Measurements from ENCODE around the gene TTC9C.

Gene TTC9C

DNA sequence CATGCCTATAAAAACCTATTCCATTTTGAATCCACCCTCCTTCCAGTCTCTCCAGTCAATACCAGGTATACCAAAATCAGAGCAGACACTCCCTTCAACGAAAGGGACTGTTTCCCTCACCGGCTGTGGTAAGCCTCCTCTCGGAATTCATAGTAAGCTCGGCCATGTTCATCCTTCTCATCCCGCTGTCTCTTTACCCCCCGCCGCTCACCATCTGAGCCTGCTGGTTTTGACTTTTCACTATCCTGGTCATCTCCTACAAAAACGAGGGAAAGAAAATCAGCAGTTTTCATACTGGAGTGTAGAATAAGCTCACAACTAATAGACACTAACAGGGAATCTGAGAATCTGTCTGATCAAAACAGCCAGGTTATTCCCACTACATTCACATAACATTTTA is 4.1 kb upstream of the TTC9C start:
- TF ChIP-seq, protein P1, sequence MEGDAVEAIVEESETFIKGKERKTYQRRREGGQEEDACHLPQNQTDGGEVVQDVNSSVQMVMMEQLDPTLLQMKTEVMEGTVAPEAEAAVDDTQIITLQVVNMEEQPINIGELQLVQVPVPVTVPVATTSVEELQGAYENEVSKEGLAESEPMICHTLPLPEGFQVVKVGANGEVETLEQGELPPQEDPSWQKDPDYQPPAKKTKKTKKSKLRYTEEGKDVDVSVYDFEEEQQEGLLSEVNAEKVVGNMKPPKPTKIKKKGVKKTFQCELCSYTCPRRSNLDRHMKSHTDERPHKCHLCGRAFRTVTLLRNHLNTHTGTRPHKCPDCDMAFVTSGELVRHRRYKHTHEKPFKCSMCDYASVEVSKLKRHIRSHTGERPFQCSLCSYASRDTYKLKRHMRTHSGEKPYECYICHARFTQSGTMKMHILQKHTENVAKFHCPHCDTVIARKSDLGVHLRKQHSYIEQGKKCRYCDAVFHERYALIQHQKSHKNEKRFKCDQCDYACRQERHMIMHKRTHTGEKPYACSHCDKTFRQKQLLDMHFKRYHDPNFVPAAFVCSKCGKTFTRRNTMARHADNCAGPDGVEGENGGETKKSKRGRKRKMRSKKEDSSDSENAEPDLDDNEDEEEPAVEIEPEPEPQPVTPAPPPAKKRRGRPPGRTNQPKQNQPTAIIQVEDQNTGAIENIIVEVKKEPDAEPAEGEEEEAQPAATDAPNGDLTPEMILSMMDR (IDR thresholded peaks at IDR 0.05; ENCODE audit: insufficient read depth, low read length, missing control alignments), result no peak
- H3K4me3 ChIP-seq (ENCODE audit: low read depth, low read length), result peak overlapping the region; percentile 23
- ChIA-PET CTCF (interaction anchor here (0.7 to 1.6 kb wide), 4 partner anchors 8 to 329 kb away, joined by 3 to 5 read pairs (median 4); no protein-coding TSS in a partner anchor), POLR2A (interaction anchor here (0.9 to 1.2 kb wide), 3 partner anchors 16 to 117 kb away, joined by 3 to 5 read pairs (median 3); partner anchors contain the start of gene ZBTB3)
- DNase-seq (ENCODE audit: low read depth, low spot score), result no peak

DNA sequence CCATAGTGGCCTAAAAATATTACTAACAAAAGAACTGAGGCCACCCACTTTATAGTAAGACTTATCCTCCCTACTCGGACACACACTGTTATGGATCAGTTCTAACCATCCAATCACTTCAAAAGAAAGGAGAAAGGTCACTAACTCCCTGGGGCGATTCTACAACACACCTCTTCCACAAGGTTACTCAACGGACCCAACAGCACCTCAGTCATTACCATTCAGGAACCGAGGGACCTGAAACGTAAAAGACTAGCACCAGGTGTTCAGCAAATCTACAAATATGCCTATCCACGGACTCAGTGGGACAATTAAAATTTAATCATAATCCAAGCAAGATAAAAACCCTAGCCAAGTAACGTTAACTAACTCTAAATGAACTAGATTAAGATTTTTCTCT is 2.6 kb upstream of the TTC9C start:
- POLR2A ChIA-PET, result interaction anchor here (2.5 kb wide), 1 partner anchor 20 kb away, joined by 15 read pairs; no protein-coding TSS in a partner anchor
- H3K4me3 ChIP-seq (ENCODE audit: low read depth, low read length), result peak overlapping the region; percentile 94
- DNase-seq (ENCODE audit: low read depth, low spot score), result no peak
- CTCF ChIA-PET, result interaction anchor here (1.7 kb wide), 1 partner anchor 61 kb away, joined by 5 read pairs; no protein-coding TSS in a partner anchor
- TF ChIP-seq, protein P1 (IDR thresholded peaks at IDR 0.05; ENCODE audit: insufficient read depth, low read length, missing control alignments), result no peak

DNA sequence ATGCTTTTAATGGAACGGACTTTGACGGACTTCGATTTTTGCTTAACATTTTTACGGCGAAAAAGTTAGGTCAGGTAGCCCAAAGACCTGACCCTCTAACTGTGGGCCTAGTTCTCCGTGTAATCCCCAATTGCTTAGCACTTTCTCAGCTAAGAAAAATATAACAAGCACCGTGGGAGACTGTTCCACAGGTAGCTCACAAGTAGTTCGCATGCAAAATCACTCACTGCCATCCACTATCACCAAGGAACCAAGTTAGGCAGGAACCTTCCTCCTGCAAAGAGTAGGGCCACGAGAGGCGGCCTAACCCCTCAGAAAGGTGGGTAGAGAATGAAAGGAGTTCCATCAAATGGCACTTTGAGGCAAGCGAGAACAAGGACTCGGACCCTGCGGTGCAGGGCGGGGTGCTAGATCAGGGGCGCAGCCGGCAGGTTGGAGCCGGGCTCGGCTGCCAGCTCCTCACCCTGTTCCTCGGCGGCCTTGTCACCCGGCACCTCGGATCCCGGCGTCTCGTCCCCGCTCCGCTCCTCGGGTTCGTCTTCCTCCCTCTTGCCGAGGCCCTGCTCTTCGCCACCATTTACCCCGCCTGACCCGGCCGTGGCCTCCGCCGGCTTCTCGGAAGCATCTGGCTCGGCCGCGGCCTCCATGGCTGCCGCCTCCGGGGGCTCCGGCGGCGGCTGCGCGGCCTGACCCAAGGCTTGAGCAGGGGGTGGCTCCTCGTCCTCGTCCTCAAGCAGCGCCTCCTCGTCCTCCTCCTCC is 2.0 kb upstream of the TTC9C start:
- CTCF ChIA-PET, result interaction anchor here (1.4 to 1.7 kb wide), 3 partner anchors 15 to 335 kb away, joined by 3 to 6 read pairs (median 5); no protein-coding TSS in a partner anchor
- POLR2A ChIA-PET, result interaction anchor here (0.7 to 2.5 kb wide), 8 partner anchors 9 to 1007 kb away, joined by 3 to 24 read pairs (median 6); partner anchors contain the start of genes C11orf98, CSKMT, GNG3 and TAF6L
- peak overlapping the region; percentile 94 for H3K4me3 ChIP-seq (ENCODE audit: low read depth, low read length)
- TF ChIP-seq, protein P1 (IDR thresholded peaks at IDR 0.05; ENCODE audit: insufficient read depth, low read length, missing control alignments), result no peak
- DNase-seq (ENCODE audit: low read depth, low spot score), result no peak

DNA sequence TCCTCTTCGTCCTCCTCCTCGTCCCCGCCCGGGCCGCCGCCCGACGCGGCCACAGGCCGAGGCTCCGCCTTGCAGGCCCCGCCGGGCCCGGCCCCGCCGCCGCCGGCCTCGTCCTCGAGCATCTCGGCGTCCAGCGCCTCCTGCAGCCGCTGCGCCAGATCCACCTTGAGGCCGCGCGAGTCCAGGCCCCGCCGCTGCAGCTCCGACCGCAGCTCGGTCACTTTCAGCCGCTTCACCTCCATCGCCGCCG is 1.4 kb upstream of the TTC9C start:
- no peak for DNase-seq (ENCODE audit: low read depth, low spot score)
- CTCF ChIA-PET, result interaction anchor here (0.7 to 1.7 kb wide), 6 partner anchors 10 to 335 kb away, joined by 3 to 6 read pairs (median 3); no protein-coding TSS in a partner anchor
- peak overlapping the region; percentile 94 for H3K4me3 ChIP-seq (ENCODE audit: low read depth, low read length)
- POLR2A ChIA-PET, result interaction anchor here (0.5 to 2.5 kb wide), 14 partner anchors 10 to 1008 kb away, joined by 3 to 24 read pairs (median 4); partner anchors contain the start of genes C11orf98, CSKMT, GNG3 and TAF6L
- TF ChIP-seq, protein P1 (IDR thresholded peaks at IDR 0.05; ENCODE audit: insufficient read depth, low read length, missing control alignments), result peak; percentile 4

DNA sequence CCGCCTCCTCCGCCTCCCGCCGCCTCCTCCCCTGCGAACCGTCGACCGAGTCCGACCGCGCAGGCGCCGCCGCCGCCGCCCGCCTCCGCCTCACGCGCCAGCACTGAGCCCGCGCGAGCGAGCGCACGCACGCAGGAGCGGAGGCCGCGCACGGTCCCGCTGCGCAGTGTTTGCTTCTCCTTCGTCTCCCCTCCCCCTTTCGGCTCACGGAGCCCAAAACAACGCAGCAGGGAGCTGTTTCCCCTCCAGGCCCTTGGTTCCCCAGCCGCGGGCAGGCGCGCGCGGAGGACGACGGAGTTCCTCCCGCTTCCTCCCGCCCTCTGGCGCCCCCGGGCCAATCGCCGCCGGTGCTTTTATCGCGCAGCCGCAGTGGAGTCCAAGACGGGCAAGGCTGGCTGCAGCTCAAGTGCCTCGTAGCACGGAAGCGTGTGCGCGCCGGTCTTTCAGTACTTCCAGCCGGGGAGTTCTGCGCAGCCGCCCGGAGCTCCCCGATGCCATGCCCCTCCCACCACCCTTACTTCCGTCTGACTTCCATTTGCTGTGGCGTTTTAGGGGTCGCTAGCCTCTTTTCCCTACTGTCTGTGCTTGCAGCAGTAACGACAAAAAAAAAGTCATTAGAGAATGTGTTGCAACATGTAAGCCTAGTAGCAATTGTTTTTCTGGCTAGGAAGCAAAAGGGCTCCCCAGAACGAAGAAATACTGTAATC is 968 bp upstream of the TTC9C start, which contains the start of gene HNRNPUL2:
Gene HNRNPUL2 (minus strand): TSS at position 293 of the 707 bp plus-strand sequence. CDS start 301 bp downstream, outside the sequence.
- peak; percentile 92 for DNase-seq (ENCODE audit: low read depth, low spot score)
- TF ChIP-seq, protein P1 (IDR thresholded peaks at IDR 0.05; ENCODE audit: insufficient read depth, low read length, missing control alignments), result peak; percentile 0
- ChIA-PET POLR2A (interaction anchor here (0.5 to 2.5 kb wide), 19 partner anchors 10 to 1008 kb away, joined by 3 to 24 read pairs (median 4); partner anchors contain the start of genes C11orf98, CSKMT, GNG3 and LRRN4CL), CTCF (interaction anchor here (0.7 to 1.7 kb wide), 5 partner anchors 10 to 336 kb away, joined by 3 to 6 read pairs (median 3); no protein-coding TSS in a partner anchor)
- H3K4me3 ChIP-seq (ENCODE audit: low read depth, low read length), result peak within 1 kb of the TSS; percentile 96

All from AG04449 (cell line).